ENCODE data around the gene ARHGAP18.

- TF ChIP-seq EP300 (IDR thresholded peaks at IDR 0.05; ENCODE audit: borderline replicate concordance in 1 of 2, control insufficient read depth in 1 of 2, low read depth in 2 of 2, low read length in 2 of 2), result no peak
- TF ChIP-seq SUZ12 (IDR thresholded peaks at IDR 0.05; ENCODE audit: unreplicated experiment), result no peak
- TF ChIP-seq CBFB (IDR thresholded peaks at IDR 0.05; ENCODE audit: low read depth), result no peak
- no peak for TF ChIP-seq POLR2A (IDR thresholded peaks at IDR 0.05; ENCODE audit: low read depth, low read length)
- no peak for TF ChIP-seq TAF1 (IDR thresholded peaks at IDR 0.05; ENCODE audit: borderline replicate concordance, low read depth, low read length)
- no peak for TF ChIP-seq CTCF (IDR thresholded peaks at IDR 0.05 in 2 of 3, conservative IDR thresholded peaks at IDR 0.05 in 1 of 3; ENCODE audit: control insufficient read depth in 2 of 3, extremely low read depth in 1 of 3, insufficient read depth in 1 of 3, low read depth in 3 of 3, low read length in 3 of 3)
- TF ChIP-seq SPI1 (IDR thresholded peaks at IDR 0.05; ENCODE audit: borderline replicate concordance, insufficient read depth, low read depth, low read length), result no peak
- no peak for TF ChIP-seq JUNB (IDR thresholded peaks at IDR 0.05)
- TF ChIP-seq EGR1 (IDR thresholded peaks at IDR 0.05; ENCODE audit: borderline replicate concordance in 1 of 2, low read depth in 2 of 2, low read length in 2 of 2), result no peak
- no peak for TF ChIP-seq SIN3A (IDR thresholded peaks at IDR 0.05; ENCODE audit: low read depth, low read length)
- no peak for TF ChIP-seq POLR2AphosphoS5 (IDR thresholded peaks at IDR 0.05; ENCODE audit: low read length)
- TF ChIP-seq ETV6 (conservative IDR thresholded peaks at IDR 0.05 in 1 of 2, IDR thresholded peaks at IDR 0.05 in 1 of 2; ENCODE audit: borderline replicate concordance in 1 of 2, low read depth in 1 of 2), result no peak
- no peak for TF ChIP-seq BHLHE40 (IDR thresholded peaks at IDR 0.05; ENCODE audit: borderline replicate concordance in 1 of 2, low read depth in 2 of 2, low read length in 1 of 2)
Measured at GRCh38 chr6:129552413-129552812, 157.6 kb downstream of the ARHGAP18 start.

Measured in GM12878 (cell line).